Endothelial cell of umbilical vein (primary cell): ENCODE measurements around the gene SVEP1. TPM values are rescaled to one million over a fixed set of nuclear protein-coding genes. Genes with fewer than 3 reads are reported as not detected.

ENCODE experiments used
- BruUV-seq: library from RNA; stranded (reverse); fragments of 400-500 nt; replicated peaks from 2 replicates; lab custom pipeline; 2021; lab: Mats Ljungman, UMichigan
- CTCF ChIA-PET: fragments of 300-600, 350-600 bp; sonication (Branson Sonifier 250); formaldehyde crosslinking; loops from one replicate; lab custom pipeline; 2021; ENCODE audit warnings: antibody characterized with exemption, inconsistent platforms; lab: Charles Lee
- POLR2A ChIA-PET: fragments of 300-600, 350-600 bp; sonication (Branson Sonifier 250); formaldehyde crosslinking; loops from one replicate; lab custom pipeline; 2021; ENCODE audit warnings: antibody characterized with exemption, inconsistent platforms; lab: Charles Lee
- DNase-seq: peaks from one replicate; pipeline ENCODE4 v3.0.0-alpha.2; 2011; ENCODE audit warnings: low read depth, low spot score
- FAIRE-seq: peaks from 2 replicates; lab custom pipeline; 2011; peaks lifted over from hg19 to GRCh38; lab: Jason Lieb, UNC
- H2AFZ ChIP-seq: 2 replicates; pipeline ENCODE4 v1.6.0; 2012; ENCODE audit warnings: low read depth, low read length, control low read depth, inconsistent platforms
- H3K27ac ChIP-seq: 2 replicates; pipeline ENCODE4 v1.5.1; 2011; ENCODE audit warnings: low read depth, mild to moderate bottlenecking, control low read depth, low read length, moderate library complexity; ENCODE audit not compliant: insufficient read depth
- H3K27me3 ChIP-seq, 2 experiments: 2 replicates each; pipeline versions ENCODE4 v1.6.0 to v1.6.1; 2011; ENCODE audit warnings: low read length in 2 of 2, mixed read lengths in 1 of 2; ENCODE audit not compliant: control insufficient read depth in 2 of 2, insufficient read depth in 2 of 2
- H3K36me3 ChIP-seq, 2 experiments: 2 replicates in 1 of 2; 3 replicates in 1 of 2; pipeline ENCODE4 v1.5.1; 2011; ENCODE audit warnings: low read length in 2 of 2, mild to moderate bottlenecking in 1 of 2, moderate library complexity in 1 of 2; ENCODE audit not compliant: control insufficient read depth in 2 of 2, insufficient read depth in 2 of 2; ENCODE audit errors: extremely low read depth in 1 of 2
- H3K4me1 ChIP-seq: 3 replicates; pipeline ENCODE4 v1.5.1; 2011; ENCODE audit warnings: mild to moderate bottlenecking, low read length; ENCODE audit not compliant: control insufficient read depth, insufficient read depth; ENCODE audit errors: extremely low read depth
- H3K4me2 ChIP-seq: 2 replicates; pipeline ENCODE4 v1.6.1; 2011; ENCODE audit warnings: low read length, control low read depth, mixed read lengths; ENCODE audit not compliant: insufficient read depth
- H3K4me3 ChIP-seq, 3 experiments: fragments of 200-600 bp in 1 of 3; sonication (generic), shearing (Covaris generic) in 1 of 3; replicated peaks in 1 of 3; 2 replicates each; pipeline ENCODE4 v1.5.1; 2011 to 2016; ENCODE audit warnings: control low read depth in 3 of 3, low read length in 3 of 3, mild to moderate bottlenecking in 2 of 3, inconsistent platforms in 1 of 3, low read depth in 1 of 3, moderate library complexity in 1 of 3; ENCODE audit not compliant: insufficient read depth in 1 of 3
- H3K79me2 ChIP-seq: 2 replicates; pipeline ENCODE4 v1.6.0; 2012; ENCODE audit warnings: low read length, inconsistent platforms; ENCODE audit not compliant: control insufficient read depth, insufficient read depth
- H3K9ac ChIP-seq: replicated peaks from 2 replicates; pipeline ENCODE3; 2011; ENCODE audit warnings: low read length, control low read depth; ENCODE audit not compliant: insufficient read depth; ENCODE audit errors: extremely low read depth
- H3K9me1 ChIP-seq: replicated peaks from 3 replicates; pipeline ENCODE4 v1.6.0; 2011; ENCODE audit warnings: mild to moderate bottlenecking, low read length; ENCODE audit not compliant: control insufficient read depth, insufficient read depth; ENCODE audit errors: extremely low read depth
- H3K9me3 ChIP-seq: replicated peaks from 2 replicates; pipeline ENCODE4 v1.5.1; 2012; ENCODE audit warnings: low read length, inconsistent platforms; ENCODE audit not compliant: control insufficient read depth, insufficient read depth
- H4K20me1 ChIP-seq: replicated peaks from 2 replicates; pipeline ENCODE3; 2011; ENCODE audit warnings: mild to moderate bottlenecking, low read length; ENCODE audit not compliant: control insufficient read depth, insufficient read depth; ENCODE audit errors: extremely low read depth
- EZH2 ChIP-seq: IDR thresholded peaks from 2 replicates; pipeline ENCODE4 v1.6.1; 2012; ENCODE audit warnings: borderline replicate concordance, low read depth, mild to moderate bottlenecking, moderate library complexity, low read length, inconsistent platforms; ENCODE audit not compliant: severe bottlenecking
- FOS ChIP-seq: IDR thresholded peaks from 2 replicates; pipeline ENCODE4 v1.6.1; 2011; ENCODE audit warnings: mild to moderate bottlenecking, low read length, moderate library complexity, borderline replicate concordance; ENCODE audit not compliant: insufficient read depth
- GATA2 ChIP-seq: IDR thresholded peaks from 2 replicates; pipeline ENCODE4 v1.7.0; 2011; ENCODE audit warnings: low read depth, mild to moderate bottlenecking, moderate library complexity, mixed read lengths, low read length; ENCODE audit not compliant: insufficient read length, insufficient read depth
- JUN ChIP-seq: IDR thresholded peaks from 2 replicates; pipeline ENCODE4 v1.6.1; 2011; ENCODE audit warnings: borderline replicate concordance, low read depth; ENCODE audit not compliant: insufficient read length, insufficient read depth
- MYC ChIP-seq: IDR thresholded peaks from one replicate; pipeline ENCODE4 v1.6.1; 2011; ENCODE audit warnings: mild to moderate bottlenecking, low read depth, low read length
- POLR2A ChIP-seq: IDR thresholded peaks from 2 replicates; pipeline ENCODE4 v1.6.1; 2012; ENCODE audit warnings: low read depth, mild to moderate bottlenecking, control low read depth, low read length
- POLR2AphosphoS5 ChIP-seq: IDR thresholded peaks from 2 replicates; pipeline ENCODE4 v1.6.1; 2012; ENCODE audit warnings: low read depth, mild to moderate bottlenecking, control low read depth, low read length, moderate library complexity; ENCODE audit not compliant: insufficient read depth
- dilution Hi-C: fragments of 300-500 bp; cut with MboI; formaldehyde crosslinking; loops from one replicate; pipeline ENCODE4 v1.15.0; 2019; ENCODE audit warnings: low sequenced_read_pairs; ENCODE audit not compliant: extremely low pct_ligation_motif_present
- intact Hi-C: fragments of 100-400 bp; cut with micrococcal nuclease; formaldehyde crosslinking; loops from one replicate; pipeline ENCODE4 v1.10.0; 2022
- polyA plus RNA-seq, 4 experiments: library from polyadenylated mRNA; depleted of rRNA in 3 of 4; stranded (reverse) in 3 of 4; unstranded in 1 of 4; fragments of >200 nt; gene quantifications; 2 replicates each; pipeline versions ENCODE4 v1.2.1 to v1.2.3, GENCODE V29; 2011 to 2012; ENCODE audit warnings: missing spikeins in 1 of 4
- total RNA-seq: library from RNA; stranded (reverse); gene quantifications from 2 replicates; pipeline ENCODE4 v1.2.3, GENCODE V29; 2021
- TF ChIP-seq, protein P1 (sequence below): IDR thresholded peaks from 2 replicates; pipeline ENCODE4 v1.6.1; 2011; ENCODE audit not compliant: insufficient read depth, insufficient read length
- TF ChIP-seq, protein P2 (sequence below), 2 donors: IDR thresholded peaks; 1 replicate in 1 of 2; 2 replicates in 1 of 2; pipeline ENCODE4 v1.5.1; 2011; ENCODE audit warnings: low read length in 2 of 2, mild to moderate bottlenecking in 2 of 2, moderate library complexity in 2 of 2, control low read depth in 1 of 2, inconsistent platforms in 1 of 2, low read depth in 1 of 2; ENCODE audit not compliant: insufficient read depth in 1 of 2; ENCODE audit errors: extremely low read depth in 1 of 2

SVEP1 gene
- total and polyA plus RNA-seq, 2 donors (not counting 3 experiments of a cell fraction or from before 2014, with no cell fraction given): 0.04 to 0.29 TPM

DNA sequence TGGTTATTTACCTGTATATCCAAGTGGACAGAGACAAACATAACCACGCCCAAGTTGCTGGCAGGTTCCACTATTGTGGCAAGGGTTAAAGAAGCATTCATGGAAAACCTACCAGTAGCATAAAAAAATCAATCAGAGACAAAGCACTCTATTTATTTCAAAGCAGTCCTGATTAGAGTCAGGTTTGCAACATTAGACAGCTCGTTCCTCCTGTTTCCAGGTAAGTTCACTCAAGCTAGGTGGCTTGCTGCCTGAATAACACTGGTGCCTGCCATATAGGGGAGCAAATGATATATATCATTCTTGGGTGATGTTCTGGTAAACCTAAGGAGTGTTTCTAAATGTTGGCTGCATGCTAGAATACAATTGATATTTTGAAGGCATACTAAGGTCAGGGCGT, 122.3 kb downstream of the SVEP1 start:
- CTCF ChIA-PET: interaction anchor here (2.2 kb wide), 1 partner anchor 166 kb away, joined by 9 read pairs; no protein-coding TSS in a partner anchor
- POLR2A ChIA-PET: no interaction called here

DNA sequence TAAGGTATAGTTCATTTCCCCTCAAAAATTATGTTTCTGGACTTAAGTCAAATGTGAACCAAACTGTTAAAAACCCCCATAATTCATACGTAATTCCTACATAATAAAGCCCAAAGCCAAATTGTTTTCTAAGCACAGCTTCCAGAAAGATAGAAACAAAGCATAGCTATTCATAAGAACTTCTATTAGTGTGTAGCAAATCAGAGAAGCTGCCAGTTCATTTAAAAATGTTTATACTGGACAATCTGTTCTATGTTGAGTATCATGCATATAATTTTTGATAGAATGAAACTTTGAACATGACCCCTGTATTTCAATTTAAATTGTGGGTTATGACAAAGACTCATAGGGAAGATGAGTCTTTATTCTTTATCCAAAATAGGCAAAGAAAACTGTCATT, 122.9 kb downstream of the SVEP1 start:
- H3K79me2 ChIP-seq: no peaks in the 10 kb centered on the region
- no peak overlapping the region for H3K4me2 ChIP-seq
- no peaks in the 10 kb centered on the region for H3K4me1 ChIP-seq
- H3K9ac ChIP-seq: no peak overlapping the region
- CTCF ChIA-PET: interaction anchor here (2.2 kb wide), 1 partner anchor 167 kb away, joined by 9 read pairs; no protein-coding TSS in a partner anchor
- no peaks in the 10 kb centered on the region for H3K9me3 ChIP-seq
- BruUV-seq: no TSS peak
- no peak for FAIRE-seq
- dilution Hi-C loops (no loop called here), intact Hi-C loops (loop anchor here (10.0 kb wide), 1 partner anchor 272 kb away; no protein-coding TSS in a partner anchor)
- DNase-seq: no peak
- no peaks in the 10 kb centered on the region for H3K27me3 ChIP-seq
- no peaks in the 10 kb centered on the region for H4K20me1 ChIP-seq
- H2AFZ ChIP-seq: no peak overlapping the region
- POLR2A ChIA-PET: no interaction called here
- H3K4me3 ChIP-seq: no peak overlapping the region
- TF ChIP-seq POLR2AphosphoS5 (no peak), POLR2A (no peak), FOS (no peak), MYC (no peak), JUN (no peak), EZH2 (no peak), GATA2 (no peak)
- TF ChIP-seq, protein P1, sequence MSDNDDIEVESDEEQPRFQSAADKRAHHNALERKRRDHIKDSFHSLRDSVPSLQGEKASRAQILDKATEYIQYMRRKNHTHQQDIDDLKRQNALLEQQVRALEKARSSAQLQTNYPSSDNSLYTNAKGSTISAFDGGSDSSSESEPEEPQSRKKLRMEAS: no peak
- TF ChIP-seq, protein P2, sequence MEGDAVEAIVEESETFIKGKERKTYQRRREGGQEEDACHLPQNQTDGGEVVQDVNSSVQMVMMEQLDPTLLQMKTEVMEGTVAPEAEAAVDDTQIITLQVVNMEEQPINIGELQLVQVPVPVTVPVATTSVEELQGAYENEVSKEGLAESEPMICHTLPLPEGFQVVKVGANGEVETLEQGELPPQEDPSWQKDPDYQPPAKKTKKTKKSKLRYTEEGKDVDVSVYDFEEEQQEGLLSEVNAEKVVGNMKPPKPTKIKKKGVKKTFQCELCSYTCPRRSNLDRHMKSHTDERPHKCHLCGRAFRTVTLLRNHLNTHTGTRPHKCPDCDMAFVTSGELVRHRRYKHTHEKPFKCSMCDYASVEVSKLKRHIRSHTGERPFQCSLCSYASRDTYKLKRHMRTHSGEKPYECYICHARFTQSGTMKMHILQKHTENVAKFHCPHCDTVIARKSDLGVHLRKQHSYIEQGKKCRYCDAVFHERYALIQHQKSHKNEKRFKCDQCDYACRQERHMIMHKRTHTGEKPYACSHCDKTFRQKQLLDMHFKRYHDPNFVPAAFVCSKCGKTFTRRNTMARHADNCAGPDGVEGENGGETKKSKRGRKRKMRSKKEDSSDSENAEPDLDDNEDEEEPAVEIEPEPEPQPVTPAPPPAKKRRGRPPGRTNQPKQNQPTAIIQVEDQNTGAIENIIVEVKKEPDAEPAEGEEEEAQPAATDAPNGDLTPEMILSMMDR (IDR thresholded peaks at IDR 0.05; ENCODE audit: extremely low read depth in 1 of 2, insufficient read depth in 1 of 2, low read depth in 1 of 2, low read length in 2 of 2): no peak
- H3K27ac ChIP-seq: no peak overlapping the region
- H3K36me3 ChIP-seq: no peaks in the 10 kb centered on the region
- H3K9me1 ChIP-seq: no peaks in the 10 kb centered on the region

More for the DNA sequence above, 122.3 kb downstream of the SVEP1 start:
- no peak for FAIRE-seq
- no peak for DNase-seq
- H3K27me3 ChIP-seq: no peaks in the 10 kb centered on the region
- no peaks in the 10 kb centered on the region for H3K36me3 ChIP-seq
- no peak overlapping the region for H3K4me2 ChIP-seq
- TF ChIP-seq JUN (no peak), MYC (no peak), EZH2 (no peak)
- TF ChIP-seq, protein P1: no peak
- no peak overlapping the region for H3K27ac ChIP-seq
- no peak overlapping the region for H2AFZ ChIP-seq
- H3K4me3 ChIP-seq: no peak overlapping the region
- BruUV-seq: no TSS peak
- no peak overlapping the region for H3K9ac ChIP-seq
- intact Hi-C loops: loop anchor here (10.0 kb wide), 1 partner anchor 272 kb away; no protein-coding TSS in a partner anchor
- no peaks in the 10 kb centered on the region for H3K4me1 ChIP-seq
- H3K9me1 ChIP-seq: no peaks in the 10 kb centered on the region
- no peaks in the 10 kb centered on the region for H4K20me1 ChIP-seq
- H3K79me2 ChIP-seq: no peaks in the 10 kb centered on the region
- H3K9me3 ChIP-seq: no peaks in the 10 kb centered on the region
- dilution Hi-C loops: no loop called here
